ENCODE data around the gene ETS1. TPM values are rescaled to one million over a fixed set of nuclear protein-coding genes. Genes with fewer than 3 reads are reported as not detected.

The ETS1 gene
- total RNA-seq, 6 experiments from 2014 or later: 55.2 to 78.6 (median 73.2) TPM

- Mint-ChIP-seq H3K27me3 (ENCODE audit: insufficient read depth) (peaks cover 7% of the 10 kb centered on the region), H3K9me3 (no peaks in the 10 kb centered on the region)
Observed at GRCh38 chr11:128603752-128604414, 16.5 kb upstream of the ETS1 start.

GRCh38 chr11:128603003-128603696 is 15.8 kb upstream of the ETS1 start:
- Mint-ChIP-seq H3K36me3 (ENCODE audit: low read depth) (no peaks in the 10 kb centered on the region), H3K27ac (no peak overlapping the region), H3K4me3 (no peak overlapping the region), H3K27me3 (ENCODE audit: insufficient read depth) (peaks cover 4% of the 10 kb centered on the region), H3K9me3 (no peaks in the 10 kb centered on the region), H3K4me1 (ENCODE audit: low read depth) (peaks cover 26% of the 10 kb centered on the region)
- TF ChIP-seq CTCF (IDR thresholded peaks at IDR 0.05): no peak
- no peak for DNase-seq

More at GRCh38 chr11:128603752-128604414, 16.5 kb upstream of the ETS1 start:
- DNase-seq: no peak
- no peaks in the 10 kb centered on the region for H3K36me3 Mint-ChIP-seq (ENCODE audit: low read depth)
- no peak overlapping the region for H3K4me3 Mint-ChIP-seq
- TF ChIP-seq CTCF (IDR thresholded peaks at IDR 0.05): peak; percentile 11; the same call in 1 of the 2 replicates
- H3K4me1 Mint-ChIP-seq (ENCODE audit: low read depth): peaks cover 19% of the 10 kb centered on the region
- no peak overlapping the region for H3K27ac Mint-ChIP-seq

GRCh38 chr11:128599729-128600128 is 12.4 kb upstream of the ETS1 start:
- peak; percentile 79 for DNase-seq
- Mint-ChIP-seq H3K9me3 (no peaks in the 10 kb centered on the region), H3K4me1 (ENCODE audit: low read depth) (peaks cover 44% of the 10 kb centered on the region), H3K27me3 (ENCODE audit: insufficient read depth) (peaks cover 1% of the 10 kb centered on the region; the same call in 1 of the 2 replicates), H3K36me3 (ENCODE audit: low read depth) (no peaks in the 10 kb centered on the region), H3K27ac (peak overlapping the region; percentile 77), H3K4me3 (peak overlapping the region; percentile 43)
- no peak for TF ChIP-seq CTCF (IDR thresholded peaks at IDR 0.05)

- DNase-seq: no peak
- no peak for TF ChIP-seq CTCF (IDR thresholded peaks at IDR 0.05)
Observed at GRCh38 chr11:128598506-128599150, 11.3 kb upstream of the ETS1 start.

GRCh38 chr11:128598096-128598495 is 10.7 kb upstream of the ETS1 start:
- no peak for DNase-seq
- TF ChIP-seq CTCF (IDR thresholded peaks at IDR 0.05): no peak
- H3K4me3 Mint-ChIP-seq: no peak overlapping the region
- peaks cover 1% of the 10 kb centered on the region; the same call in 1 of the 2 replicates for H3K27me3 Mint-ChIP-seq (ENCODE audit: insufficient read depth)
- H3K9me3 Mint-ChIP-seq: no peaks in the 10 kb centered on the region
- no peaks in the 10 kb centered on the region for H3K36me3 Mint-ChIP-seq (ENCODE audit: low read depth)
- peaks cover 60% of the 10 kb centered on the region for H3K4me1 Mint-ChIP-seq (ENCODE audit: low read depth)
- H3K27ac Mint-ChIP-seq: no peak overlapping the region

More at GRCh38 chr11:128598506-128599150, 11.3 kb upstream of the ETS1 start:
- Mint-ChIP-seq H3K27me3 (ENCODE audit: insufficient read depth) (peaks cover 1% of the 10 kb centered on the region; the same call in 1 of the 2 replicates), H3K36me3 (ENCODE audit: low read depth) (no peaks in the 10 kb centered on the region), H3K9me3 (no peaks in the 10 kb centered on the region), H3K4me3 (no peak overlapping the region), H3K4me1 (ENCODE audit: low read depth) (peaks cover 55% of the 10 kb centered on the region), H3K27ac (no peak overlapping the region)
